ENCODE results near the gene CAPN3.

CAPN3 gene

GRCh38 chr15:42358141-42358540, 1.2 kb upstream of the CAPN3 start:
- peak; percentile 5 for DNase-seq

GRCh38 chr15:42359985-42360384, 684 bp downstream of the CAPN3 start:
- DNase-seq, result no peak

GRCh38 chr15:42360535-42361112, 1.3 kb downstream of the CAPN3 start:
- DNase-seq, result no peak

GRCh38 chr15:42363487-42363886, 4.2 kb downstream of the CAPN3 start:
- DNase-seq, result no peak

GRCh38 chr15:42363942-42364341, 4.6 kb downstream of the CAPN3 start:
- no peak for DNase-seq

GRCh38 chr15:42364529-42364928, 5.2 kb downstream of the CAPN3 start:
- DNase-seq, result peak; percentile 57

- no peak for DNase-seq
Measured at GRCh38 chr15:42365921-42366550, 6.7 kb downstream of the CAPN3 start.

- DNase-seq, result no peak
Measured at GRCh38 chr15:42367041-42367440, 7.7 kb downstream of the CAPN3 start.

GRCh38 chr15:42368096-42368495, 8.8 kb downstream of the CAPN3 start:
- no peak for DNase-seq

- DNase-seq, result no peak
Measured at GRCh38 chr15:42371096-42371495, 11.8 kb downstream of the CAPN3 start.

GRCh38 chr15:42373274-42373673, 14.0 kb downstream of the CAPN3 start:
- DNase-seq, result no peak

- no peak for DNase-seq
Measured at GRCh38 chr15:42373936-42374335, 14.6 kb downstream of the CAPN3 start.

GRCh38 chr15:42374810-42375209, 15.5 kb downstream of the CAPN3 start:
- no peak for DNase-seq

- no peak for DNase-seq
Measured at GRCh38 chr15:42375252-42375651, 16.0 kb downstream of the CAPN3 start.

GRCh38 chr15:42375941-42376340, 16.6 kb downstream of the CAPN3 start:
- no peak for DNase-seq

GRCh38 chr15:42378011-42378410, 18.7 kb downstream of the CAPN3 start:
- DNase-seq, result no peak

GRCh38 chr15:42384597-42384996, 25.3 kb downstream of the CAPN3 start:
- DNase-seq, result no peak

GRCh38 chr15:42385206-42385979, 26.1 kb downstream of the CAPN3 start:
- DNase-seq, result no peak

- no peak for DNase-seq
Measured at GRCh38 chr15:42385980-42386700, 26.8 kb downstream of the CAPN3 start.

GRCh38 chr15:42387603-42388002, 28.3 kb downstream of the CAPN3 start:
- DNase-seq, result no peak

- DNase-seq, result no peak
Measured at GRCh38 chr15:42392309-42393024, 33.2 kb downstream of the CAPN3 start.

- no peak for DNase-seq
Measured at GRCh38 chr15:42394106-42394505, 34.8 kb downstream of the CAPN3 start.

GRCh38 chr15:42395838-42396237, 36.5 kb downstream of the CAPN3 start:
- no peak for DNase-seq

Data from NCI-H510A (cell line).